HCT116 (cell line): Measurements from ENCODE around the gene PHF21B. TPM values are rescaled to one million over a fixed set of nuclear protein-coding genes. Genes with fewer than 3 reads are reported as not detected.

ENCODE experiments used
- ATAC-seq: fragments of 200-7000 bp; cut with Tn5 transposase; 2 replicates; pipeline ENCODE4 v1.9.1; 2020; ENCODE audit warnings: mild to moderate bottlenecking, moderate library complexity
- BruUV-seq: library from RNA; stranded (reverse); fragments of 400-500 nt; replicated peaks from 2 replicates; lab custom pipeline; 2021; lab: Mats Ljungman, UMichigan
- CTCF ChIA-PET: fragments of 300-600 bp; sonication (Branson Sonifier 250); formaldehyde crosslinking; loops from one replicate; lab custom pipeline; 2021; ENCODE audit warnings: antibody characterized with exemption; lab: Charles Lee
- POLR2A ChIA-PET: fragments of 300-600, 350-600 bp; sonication (Branson Sonifier 250); formaldehyde crosslinking; loops from one replicate; lab custom pipeline; 2021; ENCODE audit warnings: antibody characterized with exemption; lab: Charles Lee
- RAD21 ChIA-PET, 2 experiments: fragments of 300-600 bp; sonication (Branson Sonifier 250); formaldehyde crosslinking; loops; one replicate each; lab custom pipeline; 2023; ENCODE audit warnings: low total read pairs in 2 of 2; ENCODE audit not compliant: uncharacterized antibody in 2 of 2, unreplicated experiment in 2 of 2, low non-redundant PET in 1 of 2; lab: Charles Lee
- DNase-seq: peaks from one replicate; pipeline ENCODE4 v3.0.0-alpha.2; 2010; ENCODE audit warnings: low read depth, low spot score
- H2AFZ ChIP-seq: fragments of 200-600 bp; shearing (Covaris generic), sonication (generic); 2 replicates; pipeline ENCODE4 v1.6.1; 2017; ENCODE audit warnings: low read depth, mixed run types, mixed read lengths, antibody characterized with exemption, low read length; ENCODE audit not compliant: poor library complexity, severe bottlenecking
- H3K27ac ChIP-seq: 2 replicates; pipeline ENCODE4 v1.5.1; 2012; ENCODE audit warnings: low read depth, low read length
- H3K27me3 ChIP-seq: fragments of 200-600 bp; sonication (generic); 2 replicates; pipeline ENCODE4 v1.6.1; 2016; ENCODE audit warnings: mixed run types, low read length, mixed read lengths; ENCODE audit not compliant: insufficient read depth
- H3K36me3 ChIP-seq, 2 experiments: fragments of 200-500 bp in 1 of 2; fragments of 200-600 bp in 1 of 2; sonication (Bioruptor generic) in 1 of 2; sonication (generic) in 1 of 2; 2 replicates each; pipeline versions ENCODE4 v1.5.1 to v1.6.1; 2014 to 2016; ENCODE audit warnings: low read length in 2 of 2, inconsistent platforms in 1 of 2, mixed read lengths in 1 of 2, mixed run types in 1 of 2; ENCODE audit not compliant: insufficient read depth in 2 of 2, control insufficient read depth in 1 of 2
- H3K4me1 ChIP-seq, 2 experiments: fragments of 200-600 bp in 1 of 2; sonication (generic) in 1 of 2; 2 replicates each; pipeline versions ENCODE4 v1.5.1 to v1.6.1; 2012 to 2017; ENCODE audit warnings: low read length in 2 of 2, inconsistent platforms in 1 of 2, mild to moderate bottlenecking in 1 of 2, mixed read lengths in 1 of 2, mixed run types in 1 of 2, moderate library complexity in 1 of 2; ENCODE audit not compliant: insufficient read depth in 2 of 2, control insufficient read depth in 1 of 2
- H3K4me2 ChIP-seq: fragments of 200-600 bp; sonication (generic); 2 replicates; pipeline ENCODE4 v1.6.1; 2017; ENCODE audit warnings: mixed run types, low read length, mixed read lengths
- H3K4me3 ChIP-seq, 2 experiments: fragments of 200-600 bp in 1 of 2; sonication (generic) in 1 of 2; replicated peaks in 1 of 2; 2 replicates each; pipeline ENCODE4 v1.5.1; 2011 to 2016; ENCODE audit warnings: low read length in 2 of 2, control low read depth in 1 of 2, low read depth in 1 of 2, mild to moderate bottlenecking in 1 of 2, mixed read lengths in 1 of 2, mixed run types in 1 of 2
- H3K79me2 ChIP-seq: fragments of 200-600 bp; sonication (generic); 2 replicates; pipeline ENCODE4 v1.6.1; 2017; ENCODE audit warnings: mild to moderate bottlenecking, mixed run types, low read length, moderate library complexity, mixed read lengths; ENCODE audit not compliant: insufficient read depth
- H3K9ac ChIP-seq: fragments of 200-600 bp; sonication (generic); 2 replicates; pipeline ENCODE4 v1.6.1; 2016; ENCODE audit warnings: low read length, mixed read lengths
- H3K9me2 ChIP-seq: fragments of 200-600 bp; sonication (generic), shearing (Covaris generic); 2 replicates; pipeline ENCODE4 v1.6.1; 2017; ENCODE audit warnings: mixed run types, mild to moderate bottlenecking, moderate library complexity; ENCODE audit not compliant: insufficient read depth
- H3K9me3 ChIP-seq, 2 experiments: fragments of 200-500 bp in 1 of 2; fragments of 200-600 bp in 1 of 2; sonication (Bioruptor generic) in 1 of 2; sonication (generic) in 1 of 2; 2 replicates each; pipeline ENCODE4 v1.6.1; 2014 to 2017; ENCODE audit warnings: low read length in 2 of 2, mixed read lengths in 2 of 2, inconsistent platforms in 1 of 2, low read depth in 1 of 2, mild to moderate bottlenecking in 1 of 2, mixed run types in 1 of 2, moderate library complexity in 1 of 2; ENCODE audit not compliant: control insufficient read depth in 1 of 2, insufficient read depth in 1 of 2
- H4K20me1 ChIP-seq: fragments of 200-600 bp; sonication (generic), shearing (Covaris generic); 2 replicates; pipeline ENCODE4 v1.6.1; 2017; ENCODE audit warnings: mixed run types, mild to moderate bottlenecking, moderate library complexity; ENCODE audit not compliant: insufficient read depth
- CBX3 ChIP-seq: IDR thresholded peaks from 2 replicates; pipeline ENCODE4 v1.6.1; 2012; ENCODE audit warnings: low read depth
- CEBPB ChIP-seq: IDR thresholded peaks from 2 replicates; pipeline ENCODE4 v1.6.1; 2012; ENCODE audit warnings: low read depth
- EGR1 ChIP-seq: IDR thresholded peaks from 2 replicates; pipeline ENCODE4 v1.6.1; 2012; ENCODE audit warnings: low read depth
- ELF1 ChIP-seq: IDR thresholded peaks from 2 replicates; pipeline ENCODE4 v1.6.1; 2012; ENCODE audit warnings: low read depth, borderline replicate concordance
- EZH2phosphoT487 ChIP-seq: fragments of 200-600 bp; IDR thresholded peaks from 2 replicates; pipeline ENCODE4 v1.6.1; 2018; ENCODE audit warnings: antibody characterized with exemption, borderline replicate concordance
- FOSL1 ChIP-seq: IDR thresholded peaks from 2 replicates; pipeline ENCODE4 v1.6.1; 2012; ENCODE audit warnings: low read depth
- JUND ChIP-seq: IDR thresholded peaks from 2 replicates; pipeline ENCODE4 v1.6.1; 2012
- RAD21 ChIP-seq: IDR thresholded peaks from 2 replicates; pipeline ENCODE4 v1.6.1; 2012; ENCODE audit warnings: low read depth, mild to moderate bottlenecking
- SIN3A ChIP-seq: IDR thresholded peaks from 2 replicates; pipeline ENCODE4 v1.6.1; 2012; ENCODE audit warnings: low read depth
- SRF ChIP-seq: IDR thresholded peaks from 2 replicates; pipeline ENCODE4 v1.6.1; 2012; ENCODE audit warnings: low read depth
- TCF7L2 ChIP-seq: IDR thresholded peaks from 2 replicates; pipeline ENCODE4 v1.7.0; 2011; ENCODE audit warnings: borderline replicate concordance, inconsistent platforms; ENCODE audit not compliant: insufficient read depth, insufficient read length; ENCODE audit errors: extremely low read depth
- YY1 ChIP-seq: IDR thresholded peaks from 2 replicates; pipeline ENCODE4 v1.6.1; 2011; ENCODE audit warnings: low read length, low read depth, moderate library complexity, mild to moderate bottlenecking; ENCODE audit not compliant: insufficient replicate concordance; ENCODE audit errors: extremely low read depth
- ZFX ChIP-seq: fragments of 450-650 bp; IDR thresholded peaks from 2 replicates; pipeline ENCODE4 v1.6.1; 2017
- intact Hi-C: fragments of 100-400 bp; cut with micrococcal nuclease; formaldehyde crosslinking; loops from 2 replicates; pipeline ENCODE4 v1.10.0; 2022
- total RNA-seq: library from RNA; stranded (reverse); gene quantifications from one replicate; pipeline ENCODE4 v1.2.1, GENCODE V29; 2021; ENCODE audit not compliant: unreplicated experiment
- TF ChIP-seq, protein P1 (sequence below): IDR thresholded peaks from 2 replicates; pipeline ENCODE4 v1.6.1; 2012; ENCODE audit warnings: low read depth
- TF ChIP-seq, protein P2 (sequence below): IDR thresholded peaks from 2 replicates; pipeline ENCODE4 v1.6.1; 2011; ENCODE audit warnings: mild to moderate bottlenecking, low read length, moderate library complexity; ENCODE audit not compliant: insufficient replicate concordance; ENCODE audit errors: extremely low read depth
- TF ChIP-seq, protein P3 (sequence below): IDR thresholded peaks from 2 replicates; pipeline ENCODE4 v1.6.1; 2012

The PHF21B gene
- total RNA-seq, 1 experiment from 2014 or later = not detected

DNA sequence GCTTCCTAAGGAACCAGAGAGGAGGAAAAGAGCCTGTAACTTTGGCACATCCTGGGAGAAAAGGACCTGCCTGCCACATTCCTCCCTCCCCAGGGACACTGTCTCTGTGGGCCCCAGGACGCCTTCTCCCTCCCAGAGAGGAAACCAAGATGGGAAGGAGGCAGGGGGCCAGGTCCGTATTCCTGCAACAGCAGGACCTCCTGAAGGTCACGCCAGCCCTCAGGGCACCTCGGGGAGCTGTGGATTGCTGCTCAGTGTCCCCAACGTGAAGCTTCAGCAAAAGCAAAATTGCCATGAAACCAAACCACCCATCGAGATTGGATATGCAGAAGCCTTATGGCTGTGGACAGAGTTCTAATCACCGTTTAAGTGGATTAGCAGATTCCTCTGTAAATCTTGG lies 170.7 kb downstream of the PHF21B start:
- Histone ChIP-seq H3K4me1 (no peaks in the 10 kb centered on the region), H4K20me1 (no peaks in the 10 kb centered on the region), H3K36me3 (peaks cover 0 to 31% of the 10 kb centered on the region in 2 experiments; a peak in 3 of 4 replicates), H3K9me2 (no peaks in the 10 kb centered on the region), H3K9ac (no peak overlapping the region), H3K79me2 (no peaks in the 10 kb centered on the region), H2AFZ (no peak overlapping the region), H3K4me3 (no peak overlapping the region), H3K9me3 (peaks cover 4 to 10% of the 10 kb centered on the region in 2 experiments; a peak in 2 of 4 replicates), H3K4me2 (no peak overlapping the region), H3K27ac (no peak overlapping the region), H3K27me3 (no peaks in the 10 kb centered on the region)
- ATAC-seq = no peak
- ChIA-PET RAD21 (no interaction called here), POLR2A (no interaction called here), CTCF (no interaction called here)
- DNase-seq = no peak
- no TSS peak for BruUV-seq
- TF ChIP-seq JUND (no peak), YY1 (no peak), TCF7L2 (no peak), ELF1 (no peak), SIN3A (no peak), EZH2phosphoT487 (no peak), SRF (no peak), EGR1 (no peak), CBX3 (no peak), CEBPB (no peak), FOSL1 (no peak), RAD21 (no peak), ZFX (no peak)
- TF ChIP-seq, protein P1, sequence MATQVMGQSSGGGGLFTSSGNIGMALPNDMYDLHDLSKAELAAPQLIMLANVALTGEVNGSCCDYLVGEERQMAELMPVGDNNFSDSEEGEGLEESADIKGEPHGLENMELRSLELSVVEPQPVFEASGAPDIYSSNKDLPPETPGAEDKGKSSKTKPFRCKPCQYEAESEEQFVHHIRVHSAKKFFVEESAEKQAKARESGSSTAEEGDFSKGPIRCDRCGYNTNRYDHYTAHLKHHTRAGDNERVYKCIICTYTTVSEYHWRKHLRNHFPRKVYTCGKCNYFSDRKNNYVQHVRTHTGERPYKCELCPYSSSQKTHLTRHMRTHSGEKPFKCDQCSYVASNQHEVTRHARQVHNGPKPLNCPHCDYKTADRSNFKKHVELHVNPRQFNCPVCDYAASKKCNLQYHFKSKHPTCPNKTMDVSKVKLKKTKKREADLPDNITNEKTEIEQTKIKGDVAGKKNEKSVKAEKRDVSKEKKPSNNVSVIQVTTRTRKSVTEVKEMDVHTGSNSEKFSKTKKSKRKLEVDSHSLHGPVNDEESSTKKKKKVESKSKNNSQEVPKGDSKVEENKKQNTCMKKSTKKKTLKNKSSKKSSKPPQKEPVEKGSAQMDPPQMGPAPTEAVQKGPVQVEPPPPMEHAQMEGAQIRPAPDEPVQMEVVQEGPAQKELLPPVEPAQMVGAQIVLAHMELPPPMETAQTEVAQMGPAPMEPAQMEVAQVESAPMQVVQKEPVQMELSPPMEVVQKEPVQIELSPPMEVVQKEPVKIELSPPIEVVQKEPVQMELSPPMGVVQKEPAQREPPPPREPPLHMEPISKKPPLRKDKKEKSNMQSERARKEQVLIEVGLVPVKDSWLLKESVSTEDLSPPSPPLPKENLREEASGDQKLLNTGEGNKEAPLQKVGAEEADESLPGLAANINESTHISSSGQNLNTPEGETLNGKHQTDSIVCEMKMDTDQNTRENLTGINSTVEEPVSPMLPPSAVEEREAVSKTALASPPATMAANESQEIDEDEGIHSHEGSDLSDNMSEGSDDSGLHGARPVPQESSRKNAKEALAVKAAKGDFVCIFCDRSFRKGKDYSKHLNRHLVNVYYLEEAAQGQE = no peak
- TF ChIP-seq, protein P2, sequence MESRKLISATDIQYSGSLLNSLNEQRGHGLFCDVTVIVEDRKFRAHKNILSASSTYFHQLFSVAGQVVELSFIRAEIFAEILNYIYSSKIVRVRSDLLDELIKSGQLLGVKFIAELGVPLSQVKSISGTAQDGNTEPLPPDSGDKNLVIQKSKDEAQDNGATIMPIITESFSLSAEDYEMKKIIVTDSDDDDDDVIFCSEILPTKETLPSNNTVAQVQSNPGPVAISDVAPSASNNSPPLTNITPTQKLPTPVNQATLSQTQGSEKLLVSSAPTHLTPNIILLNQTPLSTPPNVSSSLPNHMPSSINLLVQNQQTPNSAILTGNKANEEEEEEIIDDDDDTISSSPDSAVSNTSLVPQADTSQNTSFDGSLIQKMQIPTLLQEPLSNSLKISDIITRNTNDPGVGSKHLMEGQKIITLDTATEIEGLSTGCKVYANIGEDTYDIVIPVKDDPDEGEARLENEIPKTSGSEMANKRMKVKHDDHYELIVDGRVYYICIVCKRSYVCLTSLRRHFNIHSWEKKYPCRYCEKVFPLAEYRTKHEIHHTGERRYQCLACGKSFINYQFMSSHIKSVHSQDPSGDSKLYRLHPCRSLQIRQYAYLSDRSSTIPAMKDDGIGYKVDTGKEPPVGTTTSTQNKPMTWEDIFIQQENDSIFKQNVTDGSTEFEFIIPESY = no peak
- TF ChIP-seq, protein P3, sequence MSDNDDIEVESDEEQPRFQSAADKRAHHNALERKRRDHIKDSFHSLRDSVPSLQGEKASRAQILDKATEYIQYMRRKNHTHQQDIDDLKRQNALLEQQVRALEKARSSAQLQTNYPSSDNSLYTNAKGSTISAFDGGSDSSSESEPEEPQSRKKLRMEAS = no peak
- intact Hi-C loops = no loop called here
